ENCODE data around the gene RFPL4A. TPM values are rescaled to one million over a fixed set of nuclear protein-coding genes. Genes with fewer than 3 reads are reported as not detected.

RFPL4A gene
- total RNA-seq, 1 experiment from 2014 or later = not detected

DNA sequence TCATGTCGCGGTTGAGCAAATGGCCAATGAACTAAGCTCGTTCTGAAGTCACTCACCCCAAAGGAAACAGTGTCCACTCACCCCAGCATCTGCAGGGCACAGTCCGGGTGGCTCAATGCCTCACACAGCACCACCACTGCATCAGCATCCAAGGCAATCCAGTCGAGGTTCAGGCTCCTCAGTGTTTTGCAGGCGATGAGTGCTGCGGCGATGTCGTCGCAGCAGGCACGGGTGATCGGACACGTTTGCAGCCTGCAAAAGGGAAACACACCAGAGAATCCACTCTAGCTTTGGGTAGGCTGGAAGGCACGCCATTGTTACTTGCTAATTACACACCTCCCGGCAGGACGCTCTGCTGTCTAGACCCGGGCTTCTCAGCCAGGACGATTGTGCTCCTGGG lies 47.2 kb upstream of the RFPL4A start:
- Histone ChIP-seq H3K18ac (ENCODE audit: insufficient read length, low read depth, low read length) (no peak overlapping the region), H3K23ac (ENCODE audit: insufficient read length, low read depth, low read length) (no peak overlapping the region), H2BK20ac (ENCODE audit: low read depth, low read length, poor library complexity, severe bottlenecking) (no peak overlapping the region), H3K79me1 (ENCODE audit: insufficient read depth, low read depth, low read length, poor library complexity, severe bottlenecking) (no peaks in the 10 kb centered on the region), H2AK5ac (ENCODE audit: insufficient read length, low read length) (no peak overlapping the region), H2AFZ (ENCODE audit: low read length) (no peak overlapping the region), H2BK120ac (ENCODE audit: low read depth, low read length, poor library complexity, severe bottlenecking) (no peak overlapping the region), H4K91ac (ENCODE audit: insufficient read length, low read depth, low read length) (no peak overlapping the region), H3K4me2 (ENCODE audit: insufficient read depth, insufficient read length, low read length) (no peak overlapping the region), H3K14ac (ENCODE audit: insufficient read depth, low read length) (no peak overlapping the region), H3K27me3 (ENCODE audit: insufficient read depth, low read length) (no peaks in the 10 kb centered on the region), H3K9ac (ENCODE audit: extremely low read depth, insufficient read length, low read length) (no peak overlapping the region), H3K23me2 (ENCODE audit: insufficient read length, low read depth, low read length, poor library complexity, severe bottlenecking) (no peaks in the 10 kb centered on the region), H3K79me2 (ENCODE audit: insufficient read depth, low read length) (no peaks in the 10 kb centered on the region), H4K8ac (replicated peaks; ENCODE audit: insufficient read length, low read depth, low read length) (no peak overlapping the region), H4K5ac (ENCODE audit: insufficient read length, low read depth, low read length) (no peak overlapping the region), H3K9me3 (ENCODE audit: control insufficient read depth, low read depth, low read length) (peaks cover 48% of the 10 kb centered on the region), H2BK5ac (ENCODE audit: insufficient read length, low read length) (no peak overlapping the region), H2BK15ac (ENCODE audit: low read depth, low read length) (no peak overlapping the region), H2BK12ac (ENCODE audit: insufficient read length, low read depth, low read length) (no peak overlapping the region), H3K27ac (ENCODE audit: insufficient read length, low read depth, low read length) (no peak overlapping the region), H4K20me1 (ENCODE audit: control insufficient read depth, insufficient read depth, insufficient read length) (no peaks in the 10 kb centered on the region), H3K4me1 (ENCODE audit: insufficient read depth, low read length) (no peaks in the 10 kb centered on the region), H3T11ph (ENCODE audit: low read length) (no peak overlapping the region), H3K56ac (ENCODE audit: insufficient read length, low read depth, low read length) (no peak overlapping the region), H3K4ac (ENCODE audit: low read depth, low read length) (no peak overlapping the region)
- no CpG with 5 or more reads among the region's 18 CpGs for WGBS (ENCODE audit: extremely low coverage, insufficient read length, low lambda C conversion rate)
- Mint-ChIP-seq H3K27ac (no peak overlapping the region), H3K36me3 (ENCODE audit: insufficient read depth in 1 of 3, low read depth in 3 of 3) (peaks cover 10 to 22% (median 18%) of the 10 kb centered on the region in 3 experiments), H3K9me3 (peaks cover 81 to 94% of the 10 kb centered on the region in 2 experiments), H3K4me1 (no peaks in the 10 kb centered on the region), H3K27me3 (ENCODE audit: low read depth) (peaks cover 27% of the 10 kb centered on the region), H3K4me3 (no peak overlapping the region)
- DNase-seq = no peak
- TF ChIP-seq, protein P1, sequence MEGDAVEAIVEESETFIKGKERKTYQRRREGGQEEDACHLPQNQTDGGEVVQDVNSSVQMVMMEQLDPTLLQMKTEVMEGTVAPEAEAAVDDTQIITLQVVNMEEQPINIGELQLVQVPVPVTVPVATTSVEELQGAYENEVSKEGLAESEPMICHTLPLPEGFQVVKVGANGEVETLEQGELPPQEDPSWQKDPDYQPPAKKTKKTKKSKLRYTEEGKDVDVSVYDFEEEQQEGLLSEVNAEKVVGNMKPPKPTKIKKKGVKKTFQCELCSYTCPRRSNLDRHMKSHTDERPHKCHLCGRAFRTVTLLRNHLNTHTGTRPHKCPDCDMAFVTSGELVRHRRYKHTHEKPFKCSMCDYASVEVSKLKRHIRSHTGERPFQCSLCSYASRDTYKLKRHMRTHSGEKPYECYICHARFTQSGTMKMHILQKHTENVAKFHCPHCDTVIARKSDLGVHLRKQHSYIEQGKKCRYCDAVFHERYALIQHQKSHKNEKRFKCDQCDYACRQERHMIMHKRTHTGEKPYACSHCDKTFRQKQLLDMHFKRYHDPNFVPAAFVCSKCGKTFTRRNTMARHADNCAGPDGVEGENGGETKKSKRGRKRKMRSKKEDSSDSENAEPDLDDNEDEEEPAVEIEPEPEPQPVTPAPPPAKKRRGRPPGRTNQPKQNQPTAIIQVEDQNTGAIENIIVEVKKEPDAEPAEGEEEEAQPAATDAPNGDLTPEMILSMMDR (conservative IDR thresholded peaks at IDR 0.05) = no peak

Measured in H9 (cell line).